HEK293 (cell line): Measurements from ENCODE around the gene EID2.

Experiments used
- KLF10 ChIP-seq: fragments of 450-650 bp; IDR thresholded peaks from 2 replicates; pipeline ENCODE4 v1.5.1; 2018; ENCODE audit warnings: missing biosample characterization, mild to moderate bottlenecking, missing genetic modification characterization
- KLF16 ChIP-seq: fragments of 450-650 bp; formaldehyde crosslinking; IDR thresholded peaks from 2 replicates; pipeline ENCODE4 v1.5.1; 2017; ENCODE audit warnings: missing biosample characterization, missing genetic modification characterization
- PRDM1 ChIP-seq: fragments of 450-650 bp; formaldehyde crosslinking; IDR thresholded peaks from 2 replicates; pipeline ENCODE4; 2016; ENCODE audit warnings: missing biosample characterization, missing genetic modification characterization
- SALL2 ChIP-seq: fragments of 450-650 bp; formaldehyde crosslinking; IDR thresholded peaks from 2 replicates; pipeline ENCODE4 v1.5.0; 2017; ENCODE audit warnings: missing biosample characterization, mild to moderate bottlenecking, missing genetic modification characterization, borderline replicate concordance
- SP2 ChIP-seq: fragments of 450-650 bp; formaldehyde crosslinking; IDR thresholded peaks from 2 replicates; pipeline ENCODE4 v1.5.1; 2016; ENCODE audit warnings: missing biosample characterization, missing genetic modification characterization
- ZBTB1 ChIP-seq: fragments of 450-650 bp; formaldehyde crosslinking; IDR thresholded peaks from 2 replicates; pipeline ENCODE4 v1.5.1; 2016; ENCODE audit warnings: missing biosample characterization, missing genetic modification characterization
- ZFP3 ChIP-seq: fragments of 450-650 bp; formaldehyde crosslinking; IDR thresholded peaks from 2 replicates; pipeline ENCODE4 v1.5.1; 2016; ENCODE audit warnings: low read depth, missing biosample characterization, missing genetic modification characterization
- ZNF112 ChIP-seq: fragments of 450-650 bp; formaldehyde crosslinking; IDR thresholded peaks from 2 replicates; pipeline ENCODE4 v1.5.0; 2017; ENCODE audit warnings: missing biosample characterization, missing genetic modification characterization
- ZNF133 ChIP-seq: fragments of 450-650 bp; formaldehyde crosslinking; IDR thresholded peaks from 2 replicates; pipeline ENCODE4 v1.5.1; 2016; ENCODE audit warnings: missing biosample characterization, missing genetic modification characterization
- ZNF16 ChIP-seq: fragments of 450-650 bp; formaldehyde crosslinking; IDR thresholded peaks from 2 replicates; pipeline ENCODE4 v1.5.1; 2016; ENCODE audit warnings: low read depth, missing biosample characterization, missing genetic modification characterization
- ZNF2 ChIP-seq: fragments of 450-650 bp; formaldehyde crosslinking; IDR thresholded peaks from 2 replicates; pipeline ENCODE4 v1.5.1; 2016; ENCODE audit warnings: missing biosample characterization, missing genetic modification characterization
- ZNF214 ChIP-seq: fragments of 450-650 bp; formaldehyde crosslinking; IDR thresholded peaks from 2 replicates; pipeline ENCODE4 v1.5.1; 2017; ENCODE audit warnings: missing biosample characterization, mild to moderate bottlenecking, missing genetic modification characterization, borderline replicate concordance
- ZNF350 ChIP-seq: fragments of 450-650 bp; formaldehyde crosslinking; IDR thresholded peaks from 2 replicates; pipeline ENCODE4 v1.5.0; 2017; ENCODE audit warnings: missing biosample characterization, mild to moderate bottlenecking, missing genetic modification characterization
- ZNF366 ChIP-seq: fragments of 450-650 bp; formaldehyde crosslinking; conservative IDR thresholded peaks from 2 replicates; pipeline ENCODE4 v1.5.1; 2016; ENCODE audit warnings: missing biosample characterization, missing genetic modification characterization
- ZNF433 ChIP-seq: fragments of 450-650 bp; formaldehyde crosslinking; IDR thresholded peaks from 2 replicates; pipeline ENCODE4 v1.5.1; 2016; ENCODE audit warnings: missing biosample characterization, missing genetic modification characterization, low read depth
- ZNF473 ChIP-seq: fragments of 450-650 bp; formaldehyde crosslinking; IDR thresholded peaks from 2 replicates; pipeline ENCODE4 v1.5.1; 2017; ENCODE audit warnings: missing biosample characterization, missing genetic modification characterization
- ZNF514 ChIP-seq: fragments of 450-650 bp; formaldehyde crosslinking; IDR thresholded peaks from 2 replicates; pipeline ENCODE4 v1.5.1; 2016; ENCODE audit warnings: missing biosample characterization, missing genetic modification characterization
- ZNF555 ChIP-seq: fragments of 450-650 bp; formaldehyde crosslinking; conservative IDR thresholded peaks from 2 replicates; pipeline ENCODE4 v1.5.1; 2017; ENCODE audit warnings: missing biosample characterization, mild to moderate bottlenecking, missing genetic modification characterization, inconsistent platforms
- ZNF580 ChIP-seq: fragments of 450-650 bp; formaldehyde crosslinking; IDR thresholded peaks from 2 replicates; pipeline ENCODE4 v1.5.1; 2016; ENCODE audit warnings: missing biosample characterization, missing genetic modification characterization
- ZNF830 ChIP-seq: fragments of 450-650 bp; IDR thresholded peaks from 2 replicates; pipeline ENCODE4 v1.5.0; 2018; ENCODE audit warnings: missing biosample characterization, missing genetic modification characterization, low read depth, mild to moderate bottlenecking, moderate library complexity
- TF ChIP-seq, protein P1 (sequence below): fragments of 450-650 bp; formaldehyde crosslinking; IDR thresholded peaks from 2 replicates; pipeline ENCODE4 v1.5.1; 2017; ENCODE audit warnings: missing biosample characterization, missing genetic modification characterization
- TF ChIP-seq, protein P2 (sequence below): fragments of 450-650 bp; formaldehyde crosslinking; IDR thresholded peaks from 2 replicates; pipeline ENCODE4 v1.5.1; 2017; ENCODE audit warnings: missing biosample characterization, missing genetic modification characterization
- TF ChIP-seq, protein P3 (sequence below): fragments of 450-650 bp; formaldehyde crosslinking; IDR thresholded peaks from 2 replicates; pipeline ENCODE4 v1.5.1; 2016; ENCODE audit warnings: missing biosample characterization, missing genetic modification characterization, low read depth
- TF ChIP-seq, protein P4 (sequence below): fragments of 450-650 bp; formaldehyde crosslinking; IDR thresholded peaks from 2 replicates; pipeline ENCODE4 v1.5.1; 2016; ENCODE audit warnings: missing biosample characterization, missing genetic modification characterization
- TF ChIP-seq, protein P5 (sequence below): fragments of 450-650 bp; IDR thresholded peaks from 2 replicates; pipeline ENCODE4 v1.5.1; 2018; ENCODE audit warnings: missing biosample characterization, missing genetic modification characterization
- TF ChIP-seq, protein P6 (sequence below): fragments of 450-650 bp; formaldehyde crosslinking; IDR thresholded peaks from 2 replicates; pipeline ENCODE4 v1.5.1; 2016; ENCODE audit warnings: missing biosample characterization, missing genetic modification characterization
- TF ChIP-seq, protein P7 (sequence below): fragments of 450-650 bp; formaldehyde crosslinking; IDR thresholded peaks from 2 replicates; pipeline ENCODE4 v1.5.1; 2016; ENCODE audit warnings: missing biosample characterization, missing genetic modification characterization

The EID2 gene

DNA sequence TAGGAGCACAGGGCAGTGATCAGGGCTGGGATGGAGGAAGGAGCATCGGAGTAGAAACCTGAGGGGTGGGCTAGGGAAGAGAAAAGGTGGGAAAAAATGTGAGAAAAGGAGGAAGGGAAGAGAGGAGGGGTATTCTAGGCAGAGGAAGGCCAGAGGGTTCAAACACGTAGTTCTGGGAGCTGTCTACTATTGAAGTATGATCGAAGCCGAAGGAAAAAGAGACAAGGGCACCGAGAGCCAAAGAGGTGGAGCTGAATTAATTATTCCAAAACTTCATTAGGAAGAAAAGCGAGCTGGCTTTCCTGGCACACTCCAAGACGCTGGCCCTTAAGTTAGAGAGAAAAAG is 33.4 kb downstream of the EID2 start (continued):
- TF ChIP-seq SALL2 (tag by site-specific recombination) (no peak), ZNF133 (tag by site-specific recombination) (no peak), ZNF830 (no peak), ZNF473 (tag by site-specific recombination) (no peak), ZNF350 (no peak), ZNF2 (tag by site-specific recombination) (peak; percentile 15; the same call in 1 of the 2 replicates), KLF16 (tag by site-specific recombination) (0 out of 2 replicates have a peak, but pooled peaks have one; percentile 25), ZNF366 (peak; percentile 77), SP2 (tag by site-specific recombination) (no peak), ZNF580 (tag by site-specific recombination) (no peak), ZFP3 (tag by site-specific recombination) (no peak), ZNF112 (no peak), ZBTB1 (no peak), PRDM1 (tag by site-specific recombination) (no peak), ZNF433 (tag by site-specific recombination) (no peak), ZNF214 (tag by site-specific recombination) (no peak), KLF10 (tag by site-specific recombination) (no peak), ZNF555 (tag by site-specific recombination) (no peak), ZNF514 (tag by site-specific recombination) (no peak), ZNF16 (tag by site-specific recombination) (no peak)
- TF ChIP-seq, protein P1, sequence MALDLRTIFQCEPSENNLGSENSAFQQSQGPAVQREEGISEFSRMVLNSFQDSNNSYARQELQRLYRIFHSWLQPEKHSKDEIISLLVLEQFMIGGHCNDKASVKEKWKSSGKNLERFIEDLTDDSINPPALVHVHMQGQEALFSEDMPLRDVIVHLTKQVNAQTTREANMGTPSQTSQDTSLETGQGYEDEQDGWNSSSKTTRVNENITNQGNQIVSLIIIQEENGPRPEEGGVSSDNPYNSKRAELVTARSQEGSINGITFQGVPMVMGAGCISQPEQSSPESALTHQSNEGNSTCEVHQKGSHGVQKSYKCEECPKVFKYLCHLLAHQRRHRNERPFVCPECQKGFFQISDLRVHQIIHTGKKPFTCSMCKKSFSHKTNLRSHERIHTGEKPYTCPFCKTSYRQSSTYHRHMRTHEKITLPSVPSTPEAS, result no peak
- TF ChIP-seq, protein P2, sequence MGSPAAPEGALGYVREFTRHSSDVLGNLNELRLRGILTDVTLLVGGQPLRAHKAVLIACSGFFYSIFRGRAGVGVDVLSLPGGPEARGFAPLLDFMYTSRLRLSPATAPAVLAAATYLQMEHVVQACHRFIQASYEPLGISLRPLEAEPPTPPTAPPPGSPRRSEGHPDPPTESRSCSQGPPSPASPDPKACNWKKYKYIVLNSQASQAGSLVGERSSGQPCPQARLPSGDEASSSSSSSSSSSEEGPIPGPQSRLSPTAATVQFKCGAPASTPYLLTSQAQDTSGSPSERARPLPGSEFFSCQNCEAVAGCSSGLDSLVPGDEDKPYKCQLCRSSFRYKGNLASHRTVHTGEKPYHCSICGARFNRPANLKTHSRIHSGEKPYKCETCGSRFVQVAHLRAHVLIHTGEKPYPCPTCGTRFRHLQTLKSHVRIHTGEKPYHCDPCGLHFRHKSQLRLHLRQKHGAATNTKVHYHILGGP (tag by site-specific recombination), result 0 out of 2 replicates have a peak, but pooled peaks have one; percentile 29
- TF ChIP-seq, protein P3, sequence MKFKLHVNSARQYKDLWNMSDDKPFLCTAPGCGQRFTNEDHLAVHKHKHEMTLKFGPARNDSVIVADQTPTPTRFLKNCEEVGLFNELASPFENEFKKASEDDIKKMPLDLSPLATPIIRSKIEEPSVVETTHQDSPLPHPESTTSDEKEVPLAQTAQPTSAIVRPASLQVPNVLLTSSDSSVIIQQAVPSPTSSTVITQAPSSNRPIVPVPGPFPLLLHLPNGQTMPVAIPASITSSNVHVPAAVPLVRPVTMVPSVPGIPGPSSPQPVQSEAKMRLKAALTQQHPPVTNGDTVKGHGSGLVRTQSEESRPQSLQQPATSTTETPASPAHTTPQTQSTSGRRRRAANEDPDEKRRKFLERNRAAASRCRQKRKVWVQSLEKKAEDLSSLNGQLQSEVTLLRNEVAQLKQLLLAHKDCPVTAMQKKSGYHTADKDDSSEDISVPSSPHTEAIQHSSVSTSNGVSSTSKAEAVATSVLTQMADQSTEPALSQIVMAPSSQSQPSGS (tag by site-specific recombination), result no peak
- TF ChIP-seq, protein P4, sequence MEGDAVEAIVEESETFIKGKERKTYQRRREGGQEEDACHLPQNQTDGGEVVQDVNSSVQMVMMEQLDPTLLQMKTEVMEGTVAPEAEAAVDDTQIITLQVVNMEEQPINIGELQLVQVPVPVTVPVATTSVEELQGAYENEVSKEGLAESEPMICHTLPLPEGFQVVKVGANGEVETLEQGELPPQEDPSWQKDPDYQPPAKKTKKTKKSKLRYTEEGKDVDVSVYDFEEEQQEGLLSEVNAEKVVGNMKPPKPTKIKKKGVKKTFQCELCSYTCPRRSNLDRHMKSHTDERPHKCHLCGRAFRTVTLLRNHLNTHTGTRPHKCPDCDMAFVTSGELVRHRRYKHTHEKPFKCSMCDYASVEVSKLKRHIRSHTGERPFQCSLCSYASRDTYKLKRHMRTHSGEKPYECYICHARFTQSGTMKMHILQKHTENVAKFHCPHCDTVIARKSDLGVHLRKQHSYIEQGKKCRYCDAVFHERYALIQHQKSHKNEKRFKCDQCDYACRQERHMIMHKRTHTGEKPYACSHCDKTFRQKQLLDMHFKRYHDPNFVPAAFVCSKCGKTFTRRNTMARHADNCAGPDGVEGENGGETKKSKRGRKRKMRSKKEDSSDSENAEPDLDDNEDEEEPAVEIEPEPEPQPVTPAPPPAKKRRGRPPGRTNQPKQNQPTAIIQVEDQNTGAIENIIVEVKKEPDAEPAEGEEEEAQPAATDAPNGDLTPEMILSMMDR (tag by site-specific recombination), result no peak
- TF ChIP-seq, protein P5, sequence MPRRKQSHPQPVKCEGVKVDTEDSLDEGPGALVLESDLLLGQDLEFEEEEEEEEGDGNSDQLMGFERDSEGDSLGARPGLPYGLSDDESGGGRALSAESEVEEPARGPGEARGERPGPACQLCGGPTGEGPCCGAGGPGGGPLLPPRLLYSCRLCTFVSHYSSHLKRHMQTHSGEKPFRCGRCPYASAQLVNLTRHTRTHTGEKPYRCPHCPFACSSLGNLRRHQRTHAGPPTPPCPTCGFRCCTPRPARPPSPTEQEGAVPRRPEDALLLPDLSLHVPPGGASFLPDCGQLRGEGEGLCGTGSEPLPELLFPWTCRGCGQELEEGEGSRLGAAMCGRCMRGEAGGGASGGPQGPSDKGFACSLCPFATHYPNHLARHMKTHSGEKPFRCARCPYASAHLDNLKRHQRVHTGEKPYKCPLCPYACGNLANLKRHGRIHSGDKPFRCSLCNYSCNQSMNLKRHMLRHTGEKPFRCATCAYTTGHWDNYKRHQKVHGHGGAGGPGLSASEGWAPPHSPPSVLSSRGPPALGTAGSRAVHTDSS, result no peak
- TF ChIP-seq, protein P6, sequence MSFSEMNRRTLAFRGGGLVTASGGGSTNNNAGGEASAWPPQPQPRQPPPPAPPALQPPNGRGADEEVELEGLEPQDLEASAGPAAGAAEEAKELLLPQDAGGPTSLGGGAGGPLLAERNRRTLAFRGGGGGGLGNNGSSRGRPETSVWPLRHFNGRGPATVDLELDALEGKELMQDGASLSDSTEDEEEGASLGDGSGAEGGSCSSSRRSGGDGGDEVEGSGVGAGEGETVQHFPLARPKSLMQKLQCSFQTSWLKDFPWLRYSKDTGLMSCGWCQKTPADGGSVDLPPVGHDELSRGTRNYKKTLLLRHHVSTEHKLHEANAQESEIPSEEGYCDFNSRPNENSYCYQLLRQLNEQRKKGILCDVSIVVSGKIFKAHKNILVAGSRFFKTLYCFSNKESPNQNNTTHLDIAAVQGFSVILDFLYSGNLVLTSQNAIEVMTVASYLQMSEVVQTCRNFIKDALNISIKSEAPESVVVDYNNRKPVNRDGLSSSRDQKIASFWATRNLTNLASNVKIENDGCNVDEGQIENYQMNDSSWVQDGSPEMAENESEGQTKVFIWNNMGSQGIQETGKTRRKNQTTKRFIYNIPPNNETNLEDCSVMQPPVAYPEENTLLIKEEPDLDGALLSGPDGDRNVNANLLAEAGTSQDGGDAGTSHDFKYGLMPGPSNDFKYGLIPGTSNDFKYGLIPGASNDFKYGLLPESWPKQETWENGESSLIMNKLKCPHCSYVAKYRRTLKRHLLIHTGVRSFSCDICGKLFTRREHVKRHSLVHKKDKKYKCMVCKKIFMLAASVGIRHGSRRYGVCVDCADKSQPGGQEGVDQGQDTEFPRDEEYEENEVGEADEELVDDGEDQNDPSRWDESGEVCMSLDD, result peak; percentile 34; the same call in 1 of the 2 replicates
- TF ChIP-seq, protein P7, sequence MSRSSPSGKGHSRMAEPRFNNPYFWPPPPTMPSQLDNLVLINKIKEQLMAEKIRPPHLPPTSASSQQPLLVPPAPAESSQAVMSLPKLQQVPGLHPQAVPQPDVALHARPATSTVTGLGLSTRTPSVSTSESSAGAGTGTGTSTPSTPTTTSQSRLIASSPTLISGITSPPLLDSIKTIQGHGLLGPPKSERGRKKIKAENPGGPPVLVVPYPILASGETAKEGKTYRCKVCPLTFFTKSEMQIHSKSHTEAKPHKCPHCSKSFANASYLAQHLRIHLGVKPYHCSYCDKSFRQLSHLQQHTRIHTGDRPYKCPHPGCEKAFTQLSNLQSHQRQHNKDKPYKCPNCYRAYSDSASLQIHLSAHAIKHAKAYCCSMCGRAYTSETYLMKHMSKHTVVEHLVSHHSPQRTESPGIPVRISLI (tag by site-specific recombination), result no peak
